Body of pancreas (tissue), 4 donors: Measurements from ENCODE around the gene MYPOP.

Experiments used
- POLR2A ChIP-seq, 3 donors: fragments of 450-650 bp; IDR thresholded peaks; one replicate each; pipeline ENCODE4 v1.6.1; 2016; ENCODE audit warnings: antibody characterized with exemption in 3 of 3, mild to moderate bottlenecking in 2 of 3
- TF ChIP-seq, protein P1 (sequence below), 7 experiments: fragments of 450-650 bp in 4 of 7; fragments of 200-600 bp in 3 of 7; sonication (generic) in 3 of 7; IDR thresholded peaks; one replicate each; pipeline ENCODE4 v1.5.1; 2016 to 2019; ENCODE audit warnings: antibody characterized with exemption in 7 of 7

DNA sequence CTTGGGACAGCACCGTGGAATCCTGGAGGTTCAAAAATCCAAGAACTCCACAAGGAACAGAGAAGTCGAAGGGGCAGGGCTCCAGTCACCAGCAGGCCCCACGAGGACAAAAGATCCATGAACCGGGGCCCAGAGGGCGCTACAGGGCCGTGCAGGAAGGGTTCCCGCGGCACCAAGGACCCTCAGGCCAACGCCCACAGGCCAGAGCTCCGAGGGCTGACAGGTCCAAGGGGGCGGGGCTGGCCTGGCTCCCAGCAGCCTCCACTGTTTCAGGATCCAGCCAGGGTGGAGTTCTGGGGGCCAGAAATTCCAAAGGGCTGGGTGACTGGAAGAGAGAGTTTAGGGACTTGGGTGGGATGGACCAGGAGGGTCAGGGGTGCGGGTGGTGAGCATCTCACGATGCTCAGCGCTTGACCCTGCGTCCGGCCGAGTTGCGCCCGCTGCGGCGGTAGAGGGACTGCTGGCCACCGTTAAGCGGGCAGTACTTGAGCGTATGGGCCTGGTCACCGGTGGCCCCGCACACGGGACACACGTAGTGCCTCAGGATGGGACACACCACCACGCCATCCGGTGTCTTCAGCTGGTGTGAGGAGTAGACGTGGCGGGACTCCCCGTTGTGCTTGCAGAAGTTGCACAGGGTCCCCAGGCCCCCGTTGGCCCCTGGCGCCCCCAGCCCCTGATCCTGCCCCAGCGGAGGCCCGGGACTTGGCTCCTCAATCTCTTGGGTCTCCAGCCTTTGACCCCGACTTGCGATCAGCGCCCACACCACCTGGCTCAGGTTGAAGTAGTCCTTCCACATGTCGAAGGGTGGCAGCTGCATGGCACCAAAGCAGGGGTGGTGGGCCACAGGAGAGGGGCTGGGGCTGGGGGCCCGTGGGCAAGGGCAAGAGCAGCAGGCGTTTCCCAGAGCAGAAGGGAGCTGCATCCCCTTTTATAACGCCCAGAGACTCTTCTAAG is 11.7 kb upstream of the MYPOP start, which contains the start of gene NANOS2:
- TF ChIP-seq, protein P1, sequence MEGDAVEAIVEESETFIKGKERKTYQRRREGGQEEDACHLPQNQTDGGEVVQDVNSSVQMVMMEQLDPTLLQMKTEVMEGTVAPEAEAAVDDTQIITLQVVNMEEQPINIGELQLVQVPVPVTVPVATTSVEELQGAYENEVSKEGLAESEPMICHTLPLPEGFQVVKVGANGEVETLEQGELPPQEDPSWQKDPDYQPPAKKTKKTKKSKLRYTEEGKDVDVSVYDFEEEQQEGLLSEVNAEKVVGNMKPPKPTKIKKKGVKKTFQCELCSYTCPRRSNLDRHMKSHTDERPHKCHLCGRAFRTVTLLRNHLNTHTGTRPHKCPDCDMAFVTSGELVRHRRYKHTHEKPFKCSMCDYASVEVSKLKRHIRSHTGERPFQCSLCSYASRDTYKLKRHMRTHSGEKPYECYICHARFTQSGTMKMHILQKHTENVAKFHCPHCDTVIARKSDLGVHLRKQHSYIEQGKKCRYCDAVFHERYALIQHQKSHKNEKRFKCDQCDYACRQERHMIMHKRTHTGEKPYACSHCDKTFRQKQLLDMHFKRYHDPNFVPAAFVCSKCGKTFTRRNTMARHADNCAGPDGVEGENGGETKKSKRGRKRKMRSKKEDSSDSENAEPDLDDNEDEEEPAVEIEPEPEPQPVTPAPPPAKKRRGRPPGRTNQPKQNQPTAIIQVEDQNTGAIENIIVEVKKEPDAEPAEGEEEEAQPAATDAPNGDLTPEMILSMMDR (IDR thresholded peaks at IDR 0.05), result no peak
- no peak for TF ChIP-seq POLR2A (IDR thresholded peaks at IDR 0.05)
